NCI-H2227 (cell line): ENCODE measurements around the gene EVPLL.
"Not testable (repeated sequence)": the region's sequence is repeated elsewhere in the genome, so short reads cannot be mapped to it uniquely, and the experiment has no call there.

Experiments
- DNase-seq: peaks from one replicate; lab custom pipeline; 2025; ENCODE audit not compliant: unreplicated experiment; lab: John Stamatoyannopoulos, UW

The EVPLL gene

GRCh38 chr17:18422464-18422863 is 44.9 kb downstream of the EVPLL start:
- not testable (repeated sequence) for DNase-seq

- not testable (repeated sequence) for DNase-seq
Observed at GRCh38 chr17:18423015-18423414, 45.4 kb downstream of the EVPLL start.

- not testable (repeated sequence) for DNase-seq
Observed at GRCh38 chr17:18425593-18425992, 48.0 kb downstream of the EVPLL start.

GRCh38 chr17:18426639-18427038 is 49.1 kb downstream of the EVPLL start:
- DNase-seq = not testable (repeated sequence)

GRCh38 chr17:18432206-18432605 is 54.6 kb downstream of the EVPLL start:
- not testable (repeated sequence) for DNase-seq
